ENCODE measurements around the gene UCMA. TPM values are rescaled to one million over a fixed set of nuclear protein-coding genes. Genes with fewer than 3 reads are reported as not detected.
"Not testable (repeated sequence)": the region's sequence is repeated elsewhere in the genome, so short reads cannot be mapped to it uniquely, and the experiment has no call there.

The UCMA gene
- total and polyA plus RNA-seq, 8 donors, result not detected

GRCh38 chr10:13238271-13239077, 4.3 kb upstream of the UCMA start:
- 79 to 89% (median 86%) methylated on average over 16 of the region's 16 CpGs for WGBS, 5 donors
- TF ChIP-seq EP300 (IDR thresholded peaks at IDR 0.05) (no peak), POLR2A (IDR thresholded peaks at IDR 0.05) (no peak), CTCF (IDR thresholded peaks at IDR 0.05) (no peak)
- Histone ChIP-seq H3K36me3 (no peaks in the 10 kb centered on the region), H3K27me3 (peaks cover 0 to 15% (median 0%) of the 10 kb centered on the region in 3 donors), H3K4me1 (no peaks in the 10 kb centered on the region), H3K4me3 (no peak overlapping the region), H3K9me3 (no peaks in the 10 kb centered on the region), H3K27ac (no peak overlapping the region)
- intact Hi-C loops (cut with DNase I; ENCODE audit: low total_unique reads), result no loop called here
- DNase-seq, result no peak

DNA sequence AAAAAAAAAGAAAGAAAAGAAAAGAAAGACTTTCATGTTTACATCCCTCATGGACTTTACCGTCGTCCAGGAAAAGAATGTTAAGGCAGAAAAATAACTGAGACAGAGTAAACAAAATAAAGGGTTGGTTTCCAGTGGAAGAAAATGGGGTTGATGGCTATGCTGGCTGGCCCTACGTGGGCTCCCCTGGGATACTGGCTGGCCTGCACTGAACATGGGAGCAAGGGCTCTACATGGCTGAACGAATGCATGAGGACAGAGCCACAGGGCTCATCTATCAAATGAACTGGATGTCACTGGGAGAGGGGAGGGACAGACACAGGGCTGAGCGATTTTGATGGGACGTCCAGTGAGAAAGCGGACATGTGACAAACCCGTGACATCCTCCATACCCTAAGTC, 2.5 kb upstream of the UCMA start:
- intact Hi-C loops (cut with DNase I; ENCODE audit: low total_unique reads), result no loop called here
- WGBS, 5 donors, result 72 to 73% (median 72%) methylated on average over 8 of the region's 8 CpGs
- no peaks in the 10 kb centered on the region for H3K9me3 ChIP-seq
- H3K4me3 ChIP-seq, result no peak overlapping the region
- TF ChIP-seq EP300 (IDR thresholded peaks at IDR 0.05) (no peak), CTCF (IDR thresholded peaks at IDR 0.05) (no peak), POLR2AphosphoS5 (IDR thresholded peaks at IDR 0.05) (no peak), POLR2A (IDR thresholded peaks at IDR 0.05) (no peak)
- H3K27me3 ChIP-seq, result peaks cover 0 to 20% (median 0%) of the 10 kb centered on the region in 3 donors
- DNase-seq, result no peak
- no peaks in the 10 kb centered on the region for H3K36me3 ChIP-seq
- H3K27ac ChIP-seq, result no peak overlapping the region
- H3K4me1 ChIP-seq, result no peaks in the 10 kb centered on the region

GRCh38 chr10:13234736-13235135, 562 bp upstream of the UCMA start:
- H3K4me3 ChIP-seq; H3K36me3 ChIP-seq; H3K9me3 ChIP-seq; intact Hi-C loops (cut with DNase I; ENCODE audit: low total_unique reads); H3K27ac ChIP-seq; H3K4me1 ChIP-seq; DNase-seq: not testable (repeated sequence)
- H3K27me3 ChIP-seq, result peaks cover 0 to 20% (median 0%) of the 10 kb centered on the region in 3 donors
- 78 to 89% (median 85%) methylated on average over 13 of the region's 13 CpGs for WGBS, 5 donors

DNA sequence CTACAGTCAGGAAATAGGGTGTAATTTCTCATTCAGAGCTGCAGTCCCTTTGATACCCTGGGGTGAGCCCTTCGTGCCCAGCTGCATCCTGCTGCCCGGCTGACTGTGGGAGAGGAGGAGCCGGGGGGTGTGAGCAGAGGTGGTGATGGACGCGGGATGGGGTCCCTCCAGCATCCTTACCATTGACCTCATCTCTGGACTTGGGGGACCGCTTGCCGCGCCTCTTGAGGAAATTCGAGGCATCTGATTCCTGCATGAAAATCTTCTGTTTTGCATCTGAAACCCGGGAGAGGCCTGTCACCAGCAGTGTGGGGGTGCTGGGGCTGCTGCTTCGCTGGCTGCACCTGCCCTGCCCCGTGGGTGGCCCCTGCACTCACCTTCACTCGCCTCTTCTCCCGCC, 816 bp downstream of the UCMA start:
- Histone ChIP-seq H3K27ac (no peak overlapping the region), H3K9me3 (no peaks in the 10 kb centered on the region), H3K36me3 (no peaks in the 10 kb centered on the region), H3K27me3 (peaks cover 0 to 20% (median 0%) of the 10 kb centered on the region in 3 donors), H3K4me3 (no peak overlapping the region), H3K4me1 (no peaks in the 10 kb centered on the region)
- TF ChIP-seq CTCF (IDR thresholded peaks at IDR 0.05), result no peak
- no peak for TF ChIP-seq EP300 (IDR thresholded peaks at IDR 0.05)
- TF ChIP-seq POLR2AphosphoS5 (IDR thresholded peaks at IDR 0.05), result no peak
- no peak for TF ChIP-seq POLR2A (IDR thresholded peaks at IDR 0.05)
- no peak for DNase-seq
- intact Hi-C loops (cut with DNase I; ENCODE audit: low total_unique reads), result no loop called here
- 48 to 66% (median 55%) methylated on average over 13 to 14 of the region's 14 CpGs for WGBS, 5 donors

GRCh38 chr10:13231808-13232207, 2.4 kb downstream of the UCMA start:
- TF ChIP-seq CTCF (IDR thresholded peaks at IDR 0.05), result no peak
- TF ChIP-seq EP300 (IDR thresholded peaks at IDR 0.05), result no peak
- no peak for TF ChIP-seq POLR2AphosphoS5 (IDR thresholded peaks at IDR 0.05)
- no peak for TF ChIP-seq POLR2A (IDR thresholded peaks at IDR 0.05)

More at GRCh38 chr10:13231808-13232207, 2.4 kb downstream of the UCMA start:
- intact Hi-C loops (cut with DNase I; ENCODE audit: low total_unique reads), result no loop called here
- DNase-seq, result no peak
- H3K27me3 ChIP-seq, result peaks cover 0 to 20% (median 0%) of the 10 kb centered on the region in 3 donors
- H3K36me3 ChIP-seq, result no peaks in the 10 kb centered on the region
- H3K4me1 ChIP-seq, result no peaks in the 10 kb centered on the region
- H3K27ac ChIP-seq, result no peak overlapping the region
- 79 to 83% (median 80%) methylated on average over 5 to 6 of the region's 6 CpGs for WGBS, 5 donors
- no peak overlapping the region for H3K4me3 ChIP-seq
- no peaks in the 10 kb centered on the region for H3K9me3 ChIP-seq
